ENCODE data around the gene ARHGEF9.

DNA sequence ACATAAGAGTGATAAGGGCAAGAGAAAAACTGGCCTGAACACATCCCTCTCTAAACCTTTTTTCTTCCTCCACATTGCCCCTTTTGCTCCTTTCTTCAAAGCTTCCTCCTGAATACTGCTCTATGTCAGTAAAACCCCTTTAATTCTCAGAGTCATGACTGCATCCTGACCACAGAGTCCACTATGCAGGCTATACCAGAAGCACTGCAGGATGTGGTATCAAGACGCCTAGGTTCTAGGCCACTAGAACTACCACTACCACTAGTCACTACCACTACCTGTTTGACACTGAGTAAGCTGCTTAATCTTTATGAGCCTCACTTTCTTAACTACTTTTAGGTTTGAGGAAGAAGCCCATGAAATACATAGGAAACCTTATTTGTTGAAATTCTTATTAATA, 38.7 kb downstream of the ARHGEF9 start:
- no peak for TF ChIP-seq CTCF (IDR thresholded peaks at IDR 0.05)
- TF ChIP-seq POLR2A (IDR thresholded peaks at IDR 0.05), result no peak
- no peak for TF ChIP-seq POLR2AphosphoS5 (IDR thresholded peaks at IDR 0.05)

All from transverse colon (tissue), 4 donors.